ENCODE measurements around the gene CKAP2L. TPM values are rescaled to one million over a fixed set of nuclear protein-coding genes. Genes with fewer than 3 reads are reported as not detected.
"Not testable (repeated sequence)": the region's sequence is repeated elsewhere in the genome, so short reads cannot be mapped to it uniquely, and the experiment has no call there.

Gene CKAP2L
- total and polyA plus RNA-seq, 4 donors = 0.19 to 15.9 (median 0.91) TPM; not detected in 1

- TF ChIP-seq RXRA (IDR thresholded peaks at IDR 0.05) (no peak), ATF3 (IDR thresholded peaks at IDR 0.05) (no peak)
- Histone ChIP-seq H3K9me3 (ENCODE audit: control insufficient read depth in 4 of 4, low read length in 3 of 4) (no peaks in the 10 kb centered on the region), H3K27ac (ENCODE audit: low read depth in 1 of 2, low read length in 2 of 2) (no peak overlapping the region), H3K4me3 (ENCODE audit: low read depth in 1 of 3, low read length in 3 of 3) (no peak overlapping the region), H3K27me3 (ENCODE audit: control insufficient read depth in 4 of 4, insufficient read depth in 4 of 4, low read length in 3 of 4) (no peaks in the 10 kb centered on the region), H3K9ac (ENCODE audit: low read depth in 1 of 2, low read length in 2 of 2) (no peak overlapping the region), H3K36me3 (ENCODE audit: control insufficient read depth in 4 of 4, insufficient read depth in 3 of 4, low read depth in 1 of 4, low read length in 3 of 4) (no peaks in the 10 kb centered on the region), H3K4me1 (ENCODE audit: control insufficient read depth in 4 of 4, insufficient read depth in 4 of 4, low read length in 3 of 4) (no peaks in the 10 kb centered on the region)
- no peak for DNase-seq (ENCODE audit: low spot score)
- 70% methylated on average over 12 of the region's 12 CpGs for WGBS
Measured at GRCh38 chr2:112718863-112719370, 45.5 kb downstream of the CKAP2L start.

DNA sequence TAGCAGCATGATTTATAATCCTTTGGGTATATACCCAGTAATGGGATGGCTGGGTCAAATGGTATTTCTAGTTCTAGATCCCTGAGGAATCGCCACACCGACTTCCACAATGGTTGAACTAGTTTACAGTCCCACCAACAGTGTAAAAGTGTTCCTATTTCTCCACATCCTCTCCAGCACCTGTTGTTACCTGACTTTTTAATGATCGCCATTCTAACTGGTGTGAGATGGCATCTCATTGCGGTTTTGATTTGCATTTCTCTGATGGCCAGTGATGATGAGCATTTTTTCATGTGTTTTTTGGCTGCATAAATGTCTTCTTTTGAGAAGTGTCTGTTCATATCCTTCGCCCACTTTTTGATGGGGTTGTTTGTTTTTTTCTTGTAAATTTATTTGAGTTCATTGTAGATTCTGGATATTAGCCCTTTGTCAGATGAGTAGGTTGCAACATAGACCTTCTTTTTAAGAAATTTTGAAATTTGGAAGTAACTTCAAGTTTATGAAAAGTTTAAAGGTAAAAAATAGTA is 47.5 kb downstream of the CKAP2L start:
- WGBS = 94% methylated on average over 2 of the region's 5 CpGs
- H3K9ac ChIP-seq (ENCODE audit: low read depth in 1 of 2, low read length in 2 of 2); H3K36me3 ChIP-seq (ENCODE audit: control insufficient read depth in 4 of 4, insufficient read depth in 3 of 4, low read depth in 1 of 4, low read length in 3 of 4); H3K4me3 ChIP-seq (ENCODE audit: low read depth in 1 of 3, low read length in 3 of 3); H3K27ac ChIP-seq (ENCODE audit: low read depth in 1 of 2, low read length in 2 of 2); H3K9me3 ChIP-seq (ENCODE audit: control insufficient read depth in 4 of 4, low read length in 3 of 4); DNase-seq (ENCODE audit: low spot score); H3K4me1 ChIP-seq (ENCODE audit: control insufficient read depth in 4 of 4, insufficient read depth in 4 of 4, low read length in 3 of 4); H3K27me3 ChIP-seq (ENCODE audit: control insufficient read depth in 4 of 4, insufficient read depth in 4 of 4, low read length in 3 of 4): not testable (repeated sequence)

DNA sequence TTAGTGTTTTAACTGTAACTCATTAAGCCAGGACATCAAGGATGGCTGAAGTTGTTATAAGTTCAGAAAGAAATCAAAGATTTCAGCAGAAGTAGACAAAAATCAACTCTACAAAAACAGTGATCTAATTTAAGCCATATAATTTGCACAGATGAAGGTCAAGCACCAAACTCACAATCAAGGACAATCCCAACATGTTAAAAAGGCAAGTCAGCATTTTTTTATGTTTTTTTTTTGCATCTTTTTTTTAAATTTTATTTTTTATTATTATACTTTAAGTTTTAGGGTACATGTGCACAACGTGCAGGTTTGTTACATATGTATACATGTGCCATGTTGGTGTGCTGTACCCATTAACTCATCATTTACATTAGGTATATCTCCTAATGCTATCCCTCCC is 48.3 kb downstream of the CKAP2L start:
- not testable (repeated sequence) for H3K9ac ChIP-seq (ENCODE audit: low read depth in 1 of 2, low read length in 2 of 2); H3K4me3 ChIP-seq (ENCODE audit: low read depth in 1 of 3, low read length in 3 of 3); H3K27me3 ChIP-seq (ENCODE audit: control insufficient read depth in 4 of 4, insufficient read depth in 4 of 4, low read length in 3 of 4); H3K4me1 ChIP-seq (ENCODE audit: control insufficient read depth in 4 of 4, insufficient read depth in 4 of 4, low read length in 3 of 4); H3K9me3 ChIP-seq (ENCODE audit: control insufficient read depth in 4 of 4, low read length in 3 of 4); H3K36me3 ChIP-seq (ENCODE audit: control insufficient read depth in 4 of 4, insufficient read depth in 3 of 4, low read depth in 1 of 4, low read length in 3 of 4); H3K27ac ChIP-seq (ENCODE audit: low read depth in 1 of 2, low read length in 2 of 2); DNase-seq (ENCODE audit: low spot score)
- 84% methylated on average over 1 of the region's 1 CpG for WGBS

- Histone ChIP-seq H3K4me1 (ENCODE audit: control insufficient read depth in 4 of 4, insufficient read depth in 4 of 4, low read length in 3 of 4) (no peaks in the 10 kb centered on the region), H3K27me3 (ENCODE audit: control insufficient read depth in 4 of 4, insufficient read depth in 4 of 4, low read length in 3 of 4) (no peaks in the 10 kb centered on the region), H3K4me3 (ENCODE audit: low read depth in 1 of 3, low read length in 3 of 3) (no peak overlapping the region), H3K36me3 (ENCODE audit: control insufficient read depth in 4 of 4, insufficient read depth in 3 of 4, low read depth in 1 of 4, low read length in 3 of 4) (no peaks in the 10 kb centered on the region), H3K27ac (ENCODE audit: low read depth in 1 of 2, low read length in 2 of 2) (no peak overlapping the region), H3K9ac (ENCODE audit: low read depth in 1 of 2, low read length in 2 of 2) (no peak overlapping the region), H3K9me3 (ENCODE audit: control insufficient read depth in 4 of 4, low read length in 3 of 4) (no peaks in the 10 kb centered on the region)
- WGBS = 95% methylated on average over 7 of the region's 7 CpGs
- no peak for DNase-seq (ENCODE audit: low spot score)
- TF ChIP-seq RAD21 (IDR thresholded peaks at IDR 0.05) (no peak), SP1 (IDR thresholded peaks at IDR 0.05) (no peak), GABPA (IDR thresholded peaks at IDR 0.05 in 1 of 2, conservative IDR thresholded peaks at IDR 0.05 in 1 of 2) (no peak), EGR1 (IDR thresholded peaks at IDR 0.05; ENCODE audit: low read depth in 2 of 2) (no peak), JUND (IDR thresholded peaks at IDR 0.05) (no peak), FOXA2 (IDR thresholded peaks at IDR 0.05) (no peak), NR2F2 (IDR thresholded peaks at IDR 0.05) (no peak), TAF1 (conservative IDR thresholded peaks at IDR 0.05) (no peak), HNF4G (IDR thresholded peaks at IDR 0.05) (no peak), HNF4A (conservative IDR thresholded peaks at IDR 0.05) (no peak), RXRA (IDR thresholded peaks at IDR 0.05) (no peak), ATF3 (IDR thresholded peaks at IDR 0.05) (no peak), YY1 (IDR thresholded peaks at IDR 0.05) (no peak), CTCF (IDR thresholded peaks at IDR 0.05; ENCODE audit: low read depth, low read length, missing input control) (no peak), FOXA1 (IDR thresholded peaks at IDR 0.05) (no peak)
- TF ChIP-seq, protein P1, sequence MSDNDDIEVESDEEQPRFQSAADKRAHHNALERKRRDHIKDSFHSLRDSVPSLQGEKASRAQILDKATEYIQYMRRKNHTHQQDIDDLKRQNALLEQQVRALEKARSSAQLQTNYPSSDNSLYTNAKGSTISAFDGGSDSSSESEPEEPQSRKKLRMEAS (IDR thresholded peaks at IDR 0.05) = no peak
- TF ChIP-seq, protein P2, sequence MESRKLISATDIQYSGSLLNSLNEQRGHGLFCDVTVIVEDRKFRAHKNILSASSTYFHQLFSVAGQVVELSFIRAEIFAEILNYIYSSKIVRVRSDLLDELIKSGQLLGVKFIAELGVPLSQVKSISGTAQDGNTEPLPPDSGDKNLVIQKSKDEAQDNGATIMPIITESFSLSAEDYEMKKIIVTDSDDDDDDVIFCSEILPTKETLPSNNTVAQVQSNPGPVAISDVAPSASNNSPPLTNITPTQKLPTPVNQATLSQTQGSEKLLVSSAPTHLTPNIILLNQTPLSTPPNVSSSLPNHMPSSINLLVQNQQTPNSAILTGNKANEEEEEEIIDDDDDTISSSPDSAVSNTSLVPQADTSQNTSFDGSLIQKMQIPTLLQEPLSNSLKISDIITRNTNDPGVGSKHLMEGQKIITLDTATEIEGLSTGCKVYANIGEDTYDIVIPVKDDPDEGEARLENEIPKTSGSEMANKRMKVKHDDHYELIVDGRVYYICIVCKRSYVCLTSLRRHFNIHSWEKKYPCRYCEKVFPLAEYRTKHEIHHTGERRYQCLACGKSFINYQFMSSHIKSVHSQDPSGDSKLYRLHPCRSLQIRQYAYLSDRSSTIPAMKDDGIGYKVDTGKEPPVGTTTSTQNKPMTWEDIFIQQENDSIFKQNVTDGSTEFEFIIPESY (IDR thresholded peaks at IDR 0.05) = no peak
Measured at GRCh38 chr2:112714836-112715631, 49.4 kb downstream of the CKAP2L start.

All from liver (tissue), 9 donors.